Measurements from ENCODE around the gene GNAT1. TPM values are rescaled to one million over a fixed set of nuclear protein-coding genes. Genes with fewer than 3 reads are reported as not detected.
A peak's percentile ranks its signal among the peaks of the same experiment; 100 is the strongest.

GNAT1 gene
- total and polyA plus RNA-seq, 9 donors, result 0.26 to 0.34 TPM; not detected in 7

- no peak overlapping the region for H3K27ac ChIP-seq (ENCODE audit: low read length)
- WGBS (ENCODE audit: insufficient coverage), result 90% methylated on average over 3 of the region's 7 CpGs
- no peak for DNase-seq
- no peak overlapping the region for H3K4me3 ChIP-seq (ENCODE audit: low read length)
- H3K27me3 ChIP-seq (ENCODE audit: control insufficient read depth, insufficient read depth, low read length), result peaks cover 27% of the 10 kb centered on the region
- H3K9me3 ChIP-seq (replicated peaks; ENCODE audit: control insufficient read depth, low read depth, low read length), result no peaks in the 10 kb centered on the region
- H3K4me1 ChIP-seq (ENCODE audit: control insufficient read depth, insufficient read depth, low read length), result peaks cover 26% of the 10 kb centered on the region
- peaks cover 17% of the 10 kb centered on the region for H3K36me3 ChIP-seq (ENCODE audit: control insufficient read depth, insufficient read depth, low read length)
These were observed 1.4 kb upstream of the GNAT1 start for GRCh38 chr3:50189989-50190388.

GRCh38 chr3:50192124-50192523, 714 bp downstream of the GNAT1 start:
- DNase-seq, result no peak
- 74% methylated on average over 8 of the region's 8 CpGs for WGBS (ENCODE audit: insufficient coverage)
- H3K4me3 ChIP-seq (ENCODE audit: low read length), result no peak overlapping the region
- peaks cover 34% of the 10 kb centered on the region for H3K4me1 ChIP-seq (ENCODE audit: control insufficient read depth, insufficient read depth, low read length)
- peaks cover 5% of the 10 kb centered on the region for H3K36me3 ChIP-seq (ENCODE audit: control insufficient read depth, insufficient read depth, low read length)
- H3K27ac ChIP-seq (ENCODE audit: low read length), result no peak overlapping the region
- H3K27me3 ChIP-seq (ENCODE audit: control insufficient read depth, insufficient read depth, low read length), result peaks cover 45% of the 10 kb centered on the region
- no peaks in the 10 kb centered on the region for H3K9me3 ChIP-seq (replicated peaks; ENCODE audit: control insufficient read depth, low read depth, low read length)

- 2% methylated on average over 14 of the region's 21 CpGs for WGBS (ENCODE audit: insufficient coverage)
- Histone ChIP-seq H3K4me3 (ENCODE audit: low read length) (no peak overlapping the region), H3K27ac (ENCODE audit: low read length) (no peak overlapping the region), H3K27me3 (ENCODE audit: control insufficient read depth, insufficient read depth, low read length) (peaks cover 45% of the 10 kb centered on the region), H3K4me1 (ENCODE audit: control insufficient read depth, insufficient read depth, low read length) (peaks cover 34% of the 10 kb centered on the region), H3K9me3 (replicated peaks; ENCODE audit: control insufficient read depth, low read depth, low read length) (no peaks in the 10 kb centered on the region), H3K36me3 (ENCODE audit: control insufficient read depth, insufficient read depth, low read length) (peaks cover 5% of the 10 kb centered on the region)
- DNase-seq, result peak; percentile 67
These were observed 1.3 kb downstream of the GNAT1 start for GRCh38 chr3:50192689-50193141.

GRCh38 chr3:50193286-50193685, 1.9 kb downstream of the GNAT1 start:
- H3K4me3 ChIP-seq (ENCODE audit: low read length), result no peak overlapping the region
- no peak overlapping the region for H3K27ac ChIP-seq (ENCODE audit: low read length)
- peaks cover 45% of the 10 kb centered on the region for H3K27me3 ChIP-seq (ENCODE audit: control insufficient read depth, insufficient read depth, low read length)
- peaks cover 4% of the 10 kb centered on the region for H3K36me3 ChIP-seq (ENCODE audit: control insufficient read depth, insufficient read depth, low read length)
- peaks cover 34% of the 10 kb centered on the region for H3K4me1 ChIP-seq (ENCODE audit: control insufficient read depth, insufficient read depth, low read length)
- 44% methylated on average over 34 of the region's 36 CpGs for WGBS (ENCODE audit: insufficient coverage)
- H3K9me3 ChIP-seq (replicated peaks; ENCODE audit: control insufficient read depth, low read depth, low read length), result no peaks in the 10 kb centered on the region
- no peak for DNase-seq

GRCh38 chr3:50193746-50194127, 2.3 kb downstream of the GNAT1 start:
- Histone ChIP-seq H3K27ac (ENCODE audit: low read length) (no peak overlapping the region), H3K9me3 (replicated peaks; ENCODE audit: control insufficient read depth, low read depth, low read length) (no peaks in the 10 kb centered on the region), H3K4me3 (ENCODE audit: low read length) (no peak overlapping the region), H3K4me1 (ENCODE audit: control insufficient read depth, insufficient read depth, low read length) (peaks cover 33% of the 10 kb centered on the region), H3K36me3 (ENCODE audit: control insufficient read depth, insufficient read depth, low read length) (no peaks in the 10 kb centered on the region), H3K27me3 (ENCODE audit: control insufficient read depth, insufficient read depth, low read length) (peaks cover 45% of the 10 kb centered on the region)
- 24% methylated on average over 31 of the region's 34 CpGs for WGBS (ENCODE audit: insufficient coverage)
- DNase-seq, result no peak

- H3K4me1 ChIP-seq (ENCODE audit: control insufficient read depth, insufficient read depth, low read length), result peaks cover 29% of the 10 kb centered on the region
- H3K4me3 ChIP-seq (ENCODE audit: low read length), result no peak overlapping the region
- peaks cover 45% of the 10 kb centered on the region for H3K27me3 ChIP-seq (ENCODE audit: control insufficient read depth, insufficient read depth, low read length)
- no peaks in the 10 kb centered on the region for H3K9me3 ChIP-seq (replicated peaks; ENCODE audit: control insufficient read depth, low read depth, low read length)
- no peaks in the 10 kb centered on the region for H3K36me3 ChIP-seq (ENCODE audit: control insufficient read depth, insufficient read depth, low read length)
- peak; percentile 71 for DNase-seq
- H3K27ac ChIP-seq (ENCODE audit: low read length), result no peak overlapping the region
- WGBS (ENCODE audit: insufficient coverage), result 5% methylated on average over 70 of the region's 70 CpGs
These were observed 2.9 kb downstream of the GNAT1 start for GRCh38 chr3:50194128-50194902.

GRCh38 chr3:50194903-50195500, 3.6 kb downstream of the GNAT1 start:
- Histone ChIP-seq H3K9me3 (replicated peaks; ENCODE audit: control insufficient read depth, low read depth, low read length) (no peaks in the 10 kb centered on the region), H3K4me1 (ENCODE audit: control insufficient read depth, insufficient read depth, low read length) (peaks cover 29% of the 10 kb centered on the region), H3K27ac (ENCODE audit: low read length) (no peak overlapping the region), H3K36me3 (ENCODE audit: control insufficient read depth, insufficient read depth, low read length) (no peaks in the 10 kb centered on the region), H3K4me3 (ENCODE audit: low read length) (no peak overlapping the region), H3K27me3 (ENCODE audit: control insufficient read depth, insufficient read depth, low read length) (peaks cover 45% of the 10 kb centered on the region)
- no peak for DNase-seq
- 48% methylated on average over 13 of the region's 14 CpGs for WGBS (ENCODE audit: insufficient coverage)

- Histone ChIP-seq H3K4me3 (ENCODE audit: low read length) (no peak overlapping the region), H3K9me3 (replicated peaks; ENCODE audit: control insufficient read depth, low read depth, low read length) (no peaks in the 10 kb centered on the region), H3K27ac (ENCODE audit: low read length) (no peak overlapping the region), H3K4me1 (ENCODE audit: control insufficient read depth, insufficient read depth, low read length) (peaks cover 29% of the 10 kb centered on the region), H3K36me3 (ENCODE audit: control insufficient read depth, insufficient read depth, low read length) (no peaks in the 10 kb centered on the region), H3K27me3 (ENCODE audit: control insufficient read depth, insufficient read depth, low read length) (peaks cover 45% of the 10 kb centered on the region)
- WGBS (ENCODE audit: insufficient coverage), result 49% methylated on average over 4 of the region's 4 CpGs
- DNase-seq, result no peak
These were observed 4.3 kb downstream of the GNAT1 start for GRCh38 chr3:50195501-50196252.

GRCh38 chr3:50196253-50196801, 4.9 kb downstream of the GNAT1 start:
- peaks cover 49% of the 10 kb centered on the region for H3K27me3 ChIP-seq (ENCODE audit: control insufficient read depth, insufficient read depth, low read length)
- no peaks in the 10 kb centered on the region for H3K9me3 ChIP-seq (replicated peaks; ENCODE audit: control insufficient read depth, low read depth, low read length)
- H3K4me3 ChIP-seq (ENCODE audit: low read length), result no peak overlapping the region
- no peak overlapping the region for H3K27ac ChIP-seq (ENCODE audit: low read length)
- DNase-seq, result no peak
- no peaks in the 10 kb centered on the region for H3K36me3 ChIP-seq (ENCODE audit: control insufficient read depth, insufficient read depth, low read length)
- H3K4me1 ChIP-seq (ENCODE audit: control insufficient read depth, insufficient read depth, low read length), result peaks cover 29% of the 10 kb centered on the region
- WGBS (ENCODE audit: insufficient coverage), result 54% methylated on average over 2 of the region's 6 CpGs

Measured in muscle of leg (tissue), 11 donors.